GM12878 (cell line): Measurements from ENCODE around the gene TRAP1. TPM values are rescaled to one million over a fixed set of nuclear protein-coding genes. Genes with fewer than 3 reads are reported as not detected.

Experiments
- ATAC-seq: fragments of 200-7000 bp; cut with Tn5 transposase; 3 replicates; pipeline ENCODE4 v1.9.1; 2020; ENCODE audit warnings: mild to moderate bottlenecking, moderate library complexity
- BruUV-seq: library from RNA; stranded (reverse); fragments of 400-500 nt; replicated peaks from 2 replicates; lab custom pipeline; 2021; lab: Mats Ljungman, UMichigan
- CTCF ChIA-PET: fragments of 300-600 bp; sonication (Branson Sonifier 250); formaldehyde crosslinking; extraction: SDS; loops from one replicate; lab custom pipeline; 2021; ENCODE audit warnings: inconsistent platforms; lab: Yijun Ruan, JAX
- POLR2A ChIA-PET: fragments of 350-600 bp; formaldehyde crosslinking; extraction: SDS; loops from one replicate; lab custom pipeline; 2021; ENCODE audit warnings: inconsistent platforms; lab: Charles Lee
- RAD21 ChIA-PET: fragments of 300-600 bp; sonication (Branson Sonifier 250); formaldehyde crosslinking; loops from one replicate; lab custom pipeline; 2023; ENCODE audit warnings: antibody characterized with exemption; ENCODE audit not compliant: unreplicated experiment; lab: Charles Lee
- SMC1A ChIA-PET: fragments of 300-600 bp; sonication (Branson Sonifier 250); formaldehyde crosslinking; loops from one replicate; lab custom pipeline; 2023; ENCODE audit not compliant: unreplicated experiment, uncharacterized antibody; lab: Charles Lee
- DNase-seq: peaks from one replicate; pipeline ENCODE4 v3.0.0-alpha.2; 2011; ENCODE audit warnings: low read depth, low spot score
- FAIRE-seq: peaks from 3 replicates; lab custom pipeline; 2011; peaks lifted over from hg19 to GRCh38; lab: Jason Lieb, UNC
- H2AFZ ChIP-seq: 2 replicates; pipeline ENCODE4 v1.6.0; 2011; ENCODE audit warnings: low read depth, low read length, control low read depth; ENCODE audit not compliant: control insufficient read depth
- H3K27ac ChIP-seq: 2 replicates; pipeline ENCODE4 v1.5.1; 2011; ENCODE audit warnings: control low read depth; ENCODE audit not compliant: control insufficient read depth, insufficient read depth
- H3K27me3 ChIP-seq, 2 experiments: replicated peaks in 1 of 2; 2 replicates each; pipeline versions ENCODE4 v1.6.0 to v1.6.1; 2011; ENCODE audit warnings: low read length in 1 of 2; ENCODE audit not compliant: control insufficient read depth in 2 of 2, insufficient read depth in 2 of 2
- H3K36me3 ChIP-seq, 2 experiments: 2 replicates each; pipeline ENCODE4 v1.5.1; 2011; ENCODE audit warnings: low read length in 1 of 2; ENCODE audit not compliant: control insufficient read depth in 2 of 2, insufficient read depth in 2 of 2
- H3K4me1 ChIP-seq: 2 replicates; pipeline ENCODE4 v1.6.1; 2011; ENCODE audit warnings: mild to moderate bottlenecking, low read length, moderate library complexity, mixed read lengths; ENCODE audit not compliant: control insufficient read depth, insufficient read depth
- H3K4me2 ChIP-seq: 2 replicates; pipeline ENCODE4 v1.6.0; 2011; ENCODE audit warnings: control low read depth; ENCODE audit not compliant: control insufficient read depth, insufficient read depth
- H3K4me3 ChIP-seq: fragments of 200-600 bp; sonication (generic); 2 replicates; pipeline ENCODE4 v1.5.1; 2016
- H3K79me2 ChIP-seq: 2 replicates; pipeline ENCODE4 v1.6.0; 2011; ENCODE audit warnings: low read length; ENCODE audit not compliant: control insufficient read depth, insufficient read depth
- H3K9ac ChIP-seq: 2 replicates; pipeline ENCODE4 v1.8.0; 2011; ENCODE audit warnings: low read length, control low read depth, mixed read lengths; ENCODE audit not compliant: control insufficient read depth, insufficient read depth
- H3K9me3 ChIP-seq: replicated peaks from 3 replicates; pipeline ENCODE4 v1.5.1; 2011; ENCODE audit warnings: mild to moderate bottlenecking, low read length; ENCODE audit not compliant: control insufficient read depth, insufficient read depth
- H4K20me1 ChIP-seq: 2 replicates; pipeline ENCODE4 v1.6.0; 2011; ENCODE audit not compliant: control insufficient read depth, insufficient read depth
- BCL11A ChIP-seq: IDR thresholded peaks from 2 replicates; pipeline ENCODE4 v1.6.1; 2011; ENCODE audit warnings: low read depth, low read length
- CHD1 ChIP-seq: IDR thresholded peaks from 2 replicates; pipeline ENCODE4 v1.6.1; 2012; ENCODE audit warnings: low read depth, low read length, improper control_type of control experiment
- DPF2 ChIP-seq: fragments of 450-650 bp; IDR thresholded peaks from 2 replicates; pipeline ENCODE4 v1.6.1; 2017; ENCODE audit warnings: mild to moderate bottlenecking
- EGR1 ChIP-seq, 2 experiments: IDR thresholded peaks; 1 replicate in 1 of 2; 2 replicates in 1 of 2; pipeline ENCODE4 v1.6.1; 2011 to 2012; ENCODE audit warnings: low read depth in 2 of 2, low read length in 2 of 2, borderline replicate concordance in 1 of 2, mild to moderate bottlenecking in 1 of 2, moderate library complexity in 1 of 2
- FOXM1 ChIP-seq: IDR thresholded peaks from 2 replicates; pipeline ENCODE4 v1.6.1; 2012; ENCODE audit warnings: low read depth, mild to moderate bottlenecking, inconsistent platforms, low read length, moderate library complexity
- KAT2A ChIP-seq: conservative IDR thresholded peaks from 2 replicates; pipeline ENCODE4 v1.6.1; 2011; ENCODE audit warnings: low read depth, low read length; ENCODE audit not compliant: control insufficient read depth
- MTA3 ChIP-seq: IDR thresholded peaks from 2 replicates; pipeline ENCODE4 v1.6.1; 2012; ENCODE audit warnings: low read length, inconsistent platforms, borderline replicate concordance
- MXI1 ChIP-seq: fragments of 150-350 bp; IDR thresholded peaks from 2 replicates; pipeline ENCODE4 v1.6.1; 2011; ENCODE audit warnings: low read depth, mild to moderate bottlenecking, inconsistent platforms, low read length, improper control_type of control experiment
- NBN ChIP-seq: fragments of 450-650 bp; IDR thresholded peaks from 2 replicates; pipeline ENCODE4 v1.6.1; 2016
- NFYB ChIP-seq: IDR thresholded peaks from 2 replicates; pipeline ENCODE4 v1.6.1; 2011; ENCODE audit warnings: low read depth, mild to moderate bottlenecking, low read length, improper control_type of control experiment, moderate library complexity; ENCODE audit not compliant: insufficient read depth
- POLR2AphosphoS5 ChIP-seq: IDR thresholded peaks from 2 replicates; pipeline ENCODE4 v1.6.1; 2011; ENCODE audit warnings: mild to moderate bottlenecking, low read length, inconsistent platforms
- RCOR1 ChIP-seq: conservative IDR thresholded peaks from 2 replicates; pipeline ENCODE4 v1.6.1; 2012; ENCODE audit warnings: low read depth, low read length, improper control_type of control experiment
- TCF3 ChIP-seq: IDR thresholded peaks from 2 replicates; pipeline ENCODE4 v1.6.1; 2012; ENCODE audit warnings: low read depth, mild to moderate bottlenecking, low read length, borderline replicate concordance; ENCODE audit not compliant: insufficient read depth
- ZBTB11 ChIP-seq: fragments of 450-650 bp; formaldehyde crosslinking; IDR thresholded peaks from 2 replicates; pipeline ENCODE4 v1.5.0; 2022; ENCODE audit warnings: mild to moderate bottlenecking, missing genetic modification characterization
- WGBS: methylation state at CpG from one replicate; pipeline ENCODE4 v1.1.6; 2016; ENCODE audit warnings: low lambda C conversion rate; ENCODE audit not compliant: insufficient replicate concordance, insufficient coverage; ENCODE audit errors: missing lambda C conversion rate; 5-methylcytosine and 5-hydroxymethylcytosine counted together
- in situ Hi-C: fragments of 300-500 bp; cut with MboI; formaldehyde crosslinking; loops from 9 replicates; pipeline ENCODE4 v1.14.3; 2018; ENCODE audit warnings: mixed read lengths
- intact Hi-C: fragments of 100-400 bp; cut with micrococcal nuclease; formaldehyde crosslinking; loops from one replicate; pipeline ENCODE4 v1.14.2; 2022; ENCODE audit not compliant: unreplicated experiment
- polyA plus RNA-seq, 11 experiments: library from polyadenylated mRNA; depleted of rRNA in 4 of 11; unstranded in 6 of 11; stranded (reverse) in 5 of 11; fragments of >200 nt; fragmentation: Nextera tagmentation in 4 of 11; fragmentation: Illumina TruSeq in 1 of 11; extraction: Ambion mirVana in 4 of 11; extraction: Trizol in 1 of 11; gene quantifications; 1 replicate in 1 of 11; 2 replicates in 10 of 11; pipeline versions ENCODE4 v1.2.1 to v1.2.3, GENCODE V29; 2011 to 2016; ENCODE audit warnings: inconsistent platforms in 2 of 11, missing spikeins in 2 of 11, low read depth in 1 of 11
- total RNA-seq, 4 experiments: library from RNA; depleted of rRNA in 3 of 4; stranded (reverse); fragments of >200 nt in 3 of 4; fragmentation: Illumina TruSeq in 1 of 4; extraction: Trizol in 1 of 4; gene quantifications; 2 replicates each; pipeline versions ENCODE4 v1.2.1 to v1.2.3, GENCODE V29; 2013 to 2021
- TF ChIP-seq, protein P1 (sequence below): IDR thresholded peaks from 2 replicates; pipeline ENCODE4 v1.6.1; 2011; ENCODE audit warnings: borderline replicate concordance, low read depth, mild to moderate bottlenecking, moderate library complexity, low read length; ENCODE audit not compliant: insufficient read depth, poor library complexity, severe bottlenecking

The TRAP1 gene
- total and polyA plus RNA-seq, 10 of the 15 experiments (the other 5 are each of a cell fraction or from before 2014, with no cell fraction given) = 16.3 to 442 (median 241) TPM

DNA sequence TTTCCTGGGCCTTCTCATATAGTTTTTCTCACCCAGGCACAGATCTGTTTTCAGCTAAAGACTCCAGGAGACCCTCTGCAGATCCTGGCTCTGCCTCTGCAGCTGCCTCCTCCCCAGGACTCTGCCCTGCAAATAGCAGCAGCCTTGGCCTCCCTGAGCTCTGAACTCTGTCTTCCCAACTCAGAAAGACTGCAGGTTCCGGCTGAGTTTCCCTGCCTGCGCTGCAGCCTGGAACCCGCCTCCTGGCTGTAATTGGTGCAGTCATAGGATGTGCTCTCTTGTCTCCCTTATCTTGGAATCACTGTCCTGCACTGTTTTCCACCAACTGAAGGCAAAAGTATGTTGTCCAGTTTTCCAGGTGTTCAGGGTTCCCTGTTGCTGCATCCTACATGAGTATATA, 77.1 kb downstream of the TRAP1 start:
- H3K4me2 ChIP-seq = no peak overlapping the region
- H3K27ac ChIP-seq = no peak overlapping the region
- SMC1A ChIA-PET = no interaction called here
- H3K9ac ChIP-seq = no peak overlapping the region
- no peak overlapping the region for H3K4me3 ChIP-seq
- POLR2A ChIA-PET = no interaction called here
- no peaks in the 10 kb centered on the region for H4K20me1 ChIP-seq
- no peak overlapping the region for H2AFZ ChIP-seq
- H3K36me3 ChIP-seq = peaks cover 0 to 10% of the 10 kb centered on the region in 2 experiments; a peak in 2 of 4 replicates
- 100% methylated on average over 3 of the region's 3 CpGs for WGBS
- H3K4me1 ChIP-seq = peaks cover 10% of the 10 kb centered on the region; the same call in 1 of the 2 replicates
- DNase-seq = no peak
- peaks cover 2% of the 10 kb centered on the region; the same call in 1 of the 2 replicates for H3K79me2 ChIP-seq
- no peaks in the 10 kb centered on the region for H3K9me3 ChIP-seq
- TF ChIP-seq EGR1 (IDR thresholded peaks at IDR 0.05; ENCODE audit: borderline replicate concordance in 1 of 2, low read depth in 2 of 2, low read length in 2 of 2) (no peak), DPF2 (no peak), CHD1 (no peak), BCL11A (no peak), RCOR1 (no peak), KAT2A (no peak), TCF3 (no peak), MXI1 (no peak), FOXM1 (no peak), POLR2AphosphoS5 (no peak), NFYB (no peak), NBN (no peak), ZBTB11 (CRISPR knock-in tag) (no peak), MTA3 (no peak)
- TF ChIP-seq, protein P1, sequence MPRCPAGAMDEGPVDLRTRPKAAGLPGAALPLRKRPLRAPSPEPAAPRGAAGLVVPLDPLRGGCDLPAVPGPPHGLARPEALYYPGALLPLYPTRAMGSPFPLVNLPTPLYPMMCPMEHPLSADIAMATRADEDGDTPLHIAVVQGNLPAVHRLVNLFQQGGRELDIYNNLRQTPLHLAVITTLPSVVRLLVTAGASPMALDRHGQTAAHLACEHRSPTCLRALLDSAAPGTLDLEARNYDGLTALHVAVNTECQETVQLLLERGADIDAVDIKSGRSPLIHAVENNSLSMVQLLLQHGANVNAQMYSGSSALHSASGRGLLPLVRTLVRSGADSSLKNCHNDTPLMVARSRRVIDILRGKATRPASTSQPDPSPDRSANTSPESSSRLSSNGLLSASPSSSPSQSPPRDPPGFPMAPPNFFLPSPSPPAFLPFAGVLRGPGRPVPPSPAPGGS = no peak
- TF ChIP-seq, all 136 proteins: peak for 0
- ATAC-seq = no peak
- in situ Hi-C loops (no loop called here), intact Hi-C loops (no loop called here)
- BruUV-seq = no TSS peak
- FAIRE-seq = no peak
- ChIA-PET CTCF (no interaction called here), RAD21 (no interaction called here)
- no peaks in the 10 kb centered on the region for H3K27me3 ChIP-seq
